PC-3 (cell line): ENCODE data around the gene PLPPR1.
"Not testable (repeated sequence)": the region's sequence is repeated elsewhere in the genome, so short reads cannot be mapped to it uniquely, and the experiment has no call there.

ENCODE experiments used
- CTCF ChIP-seq: fragments of 300-600 bp; sonication (generic); conservative IDR thresholded peaks from 2 replicates; pipeline ENCODE4 v1.5.1; 2017; ENCODE audit warnings: antibody characterized with exemption, low read depth, mild to moderate bottlenecking, low read length
- EZH2 ChIP-seq: fragments of 300-600 bp; sonication (generic); IDR thresholded peaks from one replicate; pipeline ENCODE4 v1.6.1; 2017; ENCODE audit warnings: antibody characterized with exemption, mild to moderate bottlenecking, low read length; ENCODE audit not compliant: unreplicated experiment

- TF ChIP-seq CTCF, EZH2: not testable (repeated sequence)
Observed at GRCh38 chr9:101291043-101291442, 262.5 kb downstream of the PLPPR1 start.
